Cardiac septum (tissue), 1 donor: Measurements from ENCODE around the gene SLC16A10. TPM values are rescaled to one million over a fixed set of nuclear protein-coding genes. Genes with fewer than 3 reads are reported as not detected.
"Not testable (repeated sequence)": the region's sequence is repeated elsewhere in the genome, so short reads cannot be mapped to it uniquely, and the experiment has no call there.

Experiments
- DNase-seq: peaks from one replicate; pipeline ENCODE4 v3.0.0-alpha.2; 2020; ENCODE audit warnings: low spot score
- intact Hi-C: fragments of 100-400 bp; cut with DNase I; formaldehyde crosslinking; loops from one replicate; pipeline ENCODE4 v1.14.0; 2022
- long read RNA-seq: library from polyadenylated mRNA; unstranded; transcript quantifications from one replicate; pipeline ENCODE4 v2.0.0, GENCODE V29; 2021
- total RNA-seq: library from RNA; stranded (reverse); fragmentation: NEBNext Ultra II Directional; extraction: Animal tissue kit (Norgen Biotek cat#: 25700); gene quantifications from one replicate; pipeline ENCODE4 v1.2.1, GENCODE V29; 2021
- donor health status: DM: no; HTN: no; CAD: no.

Gene SLC16A10, protein sequence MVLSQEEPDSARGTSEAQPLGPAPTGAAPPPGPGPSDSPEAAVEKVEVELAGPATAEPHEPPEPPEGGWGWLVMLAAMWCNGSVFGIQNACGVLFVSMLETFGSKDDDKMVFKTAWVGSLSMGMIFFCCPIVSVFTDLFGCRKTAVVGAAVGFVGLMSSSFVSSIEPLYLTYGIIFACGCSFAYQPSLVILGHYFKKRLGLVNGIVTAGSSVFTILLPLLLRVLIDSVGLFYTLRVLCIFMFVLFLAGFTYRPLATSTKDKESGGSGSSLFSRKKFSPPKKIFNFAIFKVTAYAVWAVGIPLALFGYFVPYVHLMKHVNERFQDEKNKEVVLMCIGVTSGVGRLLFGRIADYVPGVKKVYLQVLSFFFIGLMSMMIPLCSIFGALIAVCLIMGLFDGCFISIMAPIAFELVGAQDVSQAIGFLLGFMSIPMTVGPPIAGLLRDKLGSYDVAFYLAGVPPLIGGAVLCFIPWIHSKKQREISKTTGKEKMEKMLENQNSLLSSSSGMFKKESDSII
- total RNA-seq, result 5.0 TPM
- long read RNA-seq, transcript SLC16A10-202 (6 exons, 2,508 nt), result major isoform, 6 of 8 reads
- long read RNA-seq, partial matches to known transcripts, result 0 of 8 reads
- long read RNA-seq, other reads (novel, unspliced or antisense), result 2 of 8 reads

DNA sequence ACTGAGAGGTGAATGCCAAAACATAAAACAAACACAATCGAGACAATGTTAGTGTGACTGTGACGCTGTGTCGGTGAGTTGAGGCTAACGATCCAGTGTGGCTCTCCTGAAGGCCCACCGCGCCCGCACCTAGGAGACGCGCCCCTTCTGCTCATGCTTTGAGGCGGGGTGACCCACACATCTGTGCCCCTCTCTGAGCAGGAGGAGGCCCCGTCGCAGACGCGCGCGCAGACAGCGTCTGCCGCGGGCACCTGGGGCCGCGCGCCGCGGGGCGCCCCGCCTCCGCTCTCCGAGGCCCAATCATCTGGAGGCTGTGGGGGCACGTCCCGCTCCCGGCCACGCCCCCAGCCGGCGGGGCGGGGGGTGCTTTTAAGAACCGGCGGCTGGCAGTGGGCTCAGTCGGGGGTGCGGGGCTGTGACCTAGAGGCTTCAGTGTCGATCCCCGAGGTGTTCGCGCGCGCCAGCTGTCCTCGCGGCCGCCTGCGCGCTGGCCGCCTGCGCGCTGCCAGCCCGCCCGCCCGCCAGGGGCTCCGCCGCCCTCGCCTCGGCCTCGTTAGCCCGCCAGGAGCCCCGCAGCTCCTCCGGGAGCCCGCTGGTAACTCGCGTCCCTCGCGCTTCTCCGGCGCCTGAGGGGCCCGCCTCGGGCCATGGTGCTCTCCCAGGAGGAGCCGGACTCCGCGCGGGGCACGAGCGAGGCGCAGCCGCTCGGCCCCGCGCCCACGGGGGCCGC is at the start of gene SLC16A10:
Gene SLC16A10, plus strand, starts transcription at position 398 of the 730 bp plus-strand sequence. Its CDS starts 250 bp downstream, at position 648.
- intact Hi-C loops, result loop anchor here (5.0 kb wide), 2 partner anchors 55 to 100 kb away; no protein-coding TSS in a partner anchor

GRCh38 chr6:111038534-111039252 is 48.6 kb upstream of the SLC16A10 start:
- intact Hi-C loops, result no loop called here
- DNase-seq, result no peak

More for the DNA sequence above, at the start of gene SLC16A10:
- DNase-seq, result peak; percentile 82

GRCh38 chr6:111041917-111042316 is 45.4 kb upstream of the SLC16A10 start:
- intact Hi-C loops, result no loop called here
- DNase-seq, result no peak

DNA sequence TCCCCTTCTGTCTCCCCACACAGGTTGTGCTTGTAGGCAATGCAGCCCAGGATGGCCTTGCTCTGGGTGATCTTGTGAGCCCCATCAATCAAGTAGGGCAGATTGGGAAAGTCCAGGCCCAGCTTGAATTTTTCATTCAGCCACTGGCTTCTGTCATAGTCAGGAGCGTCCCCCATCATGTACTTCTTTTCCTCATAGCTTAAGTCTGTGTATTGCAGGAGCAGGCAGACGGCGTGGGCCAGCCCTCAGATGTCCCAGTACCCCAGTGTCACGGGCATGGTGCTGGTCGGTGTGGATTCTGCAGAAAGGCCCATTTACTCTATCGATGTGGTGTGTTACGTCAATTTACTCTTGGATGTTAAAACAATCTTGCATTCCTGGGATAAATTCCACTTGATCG is 40.1 kb upstream of the SLC16A10 start:
- no peak for DNase-seq
- intact Hi-C loops, result no loop called here

DNA sequence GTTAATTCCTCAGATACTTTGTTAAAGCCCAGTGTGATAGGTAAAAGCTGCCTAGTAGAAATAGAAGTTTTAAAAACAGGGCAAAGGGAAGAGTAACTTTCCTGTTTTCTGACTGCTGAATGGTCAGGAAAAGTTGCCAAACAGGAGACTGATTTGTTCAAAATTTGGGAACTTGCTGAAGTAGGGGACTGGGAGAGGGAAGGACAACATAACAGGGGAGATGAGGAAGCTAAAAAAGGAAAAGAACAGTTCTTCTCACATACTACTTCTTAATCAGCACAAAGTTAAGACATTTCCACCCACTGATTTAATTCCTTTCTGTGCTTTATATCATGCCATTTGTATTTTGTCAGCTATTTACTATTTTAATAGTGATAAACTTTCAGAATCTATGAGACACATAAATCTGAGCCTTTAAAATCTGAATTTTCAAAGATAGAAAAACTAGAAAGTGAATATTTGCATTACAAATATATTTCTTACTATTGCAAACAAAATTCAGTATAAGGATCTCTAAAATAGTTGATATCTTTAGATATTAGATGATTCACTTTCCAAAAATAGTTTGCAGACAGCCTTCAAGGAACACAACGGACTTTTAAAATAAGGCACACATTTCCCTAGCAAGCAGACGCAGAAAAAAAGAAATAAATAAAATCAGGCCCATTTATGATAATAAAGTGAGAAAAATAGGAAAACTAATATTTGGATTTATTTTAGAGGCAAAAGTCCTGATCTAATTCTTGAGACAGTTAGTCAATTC is 36.9 kb upstream of the SLC16A10 start:
- intact Hi-C loops, result no loop called here
- DNase-seq, result no peak

- intact Hi-C loops, result no loop called here
- DNase-seq, result no peak
Measured at GRCh38 chr6:111052171-111052570, 35.1 kb upstream of the SLC16A10 start.

- DNase-seq, result no peak
- intact Hi-C loops, result loop anchor here (5.0 kb wide), 1 partner anchor 150 kb away; no protein-coding TSS in a partner anchor
Measured at GRCh38 chr6:111057074-111057752, 30.1 kb upstream of the SLC16A10 start.

DNA sequence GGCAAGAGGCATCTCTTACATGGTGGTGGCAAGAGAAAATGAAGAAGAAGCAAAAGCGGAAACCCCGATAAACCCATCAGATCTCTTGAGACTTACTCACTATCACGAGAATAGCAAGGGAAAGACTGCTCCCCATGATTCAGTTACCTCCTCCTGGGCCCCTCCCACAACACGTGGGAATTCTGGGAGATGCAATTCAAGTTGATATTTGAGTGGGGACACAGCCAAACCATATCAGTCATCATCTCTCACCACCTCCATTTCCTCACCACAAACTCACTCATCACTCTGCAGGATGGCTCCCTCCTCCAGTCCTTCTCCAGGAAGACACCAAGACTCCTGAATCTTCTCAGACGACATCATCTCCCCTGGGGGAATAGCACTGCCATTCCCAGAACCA is 25.8 kb upstream of the SLC16A10 start:
- intact Hi-C loops, result no loop called here
- no peak for DNase-seq

GRCh38 chr6:111061985-111062384 is 25.3 kb upstream of the SLC16A10 start:
- intact Hi-C loops, DNase-seq: not testable (repeated sequence)

DNA sequence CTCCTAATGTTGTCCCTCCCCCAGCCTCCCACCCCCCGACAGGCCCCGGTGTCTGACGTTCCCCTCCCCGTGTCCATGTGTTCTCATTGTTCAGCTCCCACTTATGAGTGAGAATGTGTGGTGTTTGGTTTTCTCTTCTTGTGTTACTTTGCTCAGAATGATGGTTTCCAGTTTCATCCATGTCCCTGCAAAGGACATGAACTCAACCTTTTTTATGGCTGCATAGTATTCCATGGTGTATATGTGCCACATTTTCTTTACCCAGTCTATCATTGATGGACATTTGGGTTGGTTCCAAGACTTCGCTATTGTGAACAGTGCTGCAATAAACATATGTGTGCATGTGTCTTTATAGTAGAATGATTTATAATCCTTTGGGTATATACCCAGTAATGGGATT is 24.4 kb upstream of the SLC16A10 start:
- intact Hi-C loops, DNase-seq: not testable (repeated sequence)

- intact Hi-C loops, result no loop called here
- DNase-seq, result no peak
Measured at GRCh38 chr6:111068109-111068865, 19.0 kb upstream of the SLC16A10 start.

DNA sequence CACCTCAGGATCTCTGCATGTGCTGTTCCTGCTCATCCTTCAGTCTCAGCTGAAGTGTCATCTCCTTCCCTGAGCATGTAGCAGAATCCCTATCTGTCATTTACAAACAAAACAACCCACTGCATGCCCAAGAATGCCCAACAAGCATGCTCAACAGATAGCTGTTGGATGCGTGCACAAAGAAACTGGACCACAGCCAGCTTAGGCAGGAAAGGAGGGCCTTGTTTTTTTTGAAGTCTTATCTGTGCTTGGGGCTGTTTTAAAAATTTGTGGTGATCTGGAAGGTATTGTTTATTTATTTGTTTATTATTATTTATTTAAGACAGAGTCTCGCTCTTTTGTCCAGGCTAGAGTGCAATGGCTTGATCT is 18.5 kb upstream of the SLC16A10 start:
- no peak for DNase-seq
- intact Hi-C loops, result no loop called here

DNA sequence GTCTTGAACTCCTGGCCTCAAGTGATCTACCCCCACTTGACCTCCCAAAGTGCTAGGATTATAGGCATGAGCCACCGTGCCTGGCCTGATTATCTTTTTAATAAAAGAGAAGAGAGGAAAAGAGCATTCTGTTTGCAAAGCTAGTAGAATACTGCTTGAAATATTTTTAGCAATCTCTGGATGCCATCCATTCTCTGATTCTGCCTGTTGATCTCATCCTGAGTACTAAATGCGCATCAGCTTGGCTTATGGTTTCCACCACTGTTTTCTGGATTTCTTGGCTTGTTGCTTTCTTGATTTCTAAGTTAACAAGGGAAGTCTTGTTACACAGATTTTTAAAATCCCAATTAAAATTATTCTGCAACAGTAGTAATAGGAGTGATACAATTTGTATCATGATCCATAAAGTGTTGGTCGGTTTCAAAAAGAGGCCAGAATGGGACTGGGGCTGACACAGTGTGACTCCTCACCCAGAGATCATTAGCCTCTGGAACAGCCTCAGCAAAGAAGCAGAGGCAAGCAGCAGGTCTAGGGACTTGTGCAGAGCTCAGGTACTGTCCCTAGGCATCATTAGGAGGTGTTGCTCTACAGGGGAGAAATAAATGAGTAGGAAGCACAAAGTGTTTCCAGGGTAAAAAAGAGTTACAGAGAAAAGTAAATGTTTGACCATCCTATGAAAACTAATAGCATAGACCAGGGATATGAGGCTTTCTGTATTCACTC is 17.8 kb upstream of the SLC16A10 start:
- no peak for DNase-seq
- intact Hi-C loops, result no loop called here

GRCh38 chr6:111070105-111071005 is 16.9 kb upstream of the SLC16A10 start:
- DNase-seq, result no peak
- intact Hi-C loops, result no loop called here

GRCh38 chr6:111072801-111073360 is 14.4 kb upstream of the SLC16A10 start:
- no peak for DNase-seq
- intact Hi-C loops, result no loop called here

GRCh38 chr6:111074311-111074710 is 13.0 kb upstream of the SLC16A10 start:
- no peak for DNase-seq
- intact Hi-C loops, result no loop called here
